Karpas-422 (cell line): ENCODE measurements around the gene PPP2R2C. TPM values are rescaled to one million over a fixed set of nuclear protein-coding genes. Genes with fewer than 3 reads are reported as not detected.

Source experiments
- DNase-seq: peaks from one replicate; pipeline ENCODE4 v3.0.0-alpha.2; 2015
- H2AFZ ChIP-seq: fragments of 200-600 bp; sonication (generic); 2 replicates; pipeline ENCODE4 v1.6.1; 2014; ENCODE audit warnings: antibody characterized with exemption, low read length, mixed read lengths
- H3K27ac ChIP-seq: fragments of 200-600 bp; sonication (generic); 2 replicates; pipeline ENCODE4 v1.5.1; 2014; ENCODE audit warnings: mild to moderate bottlenecking, low read length, moderate library complexity
- H3K27me3 ChIP-seq: fragments of 200-600 bp; sonication (generic); 2 replicates; pipeline ENCODE4 v1.6.1; 2014; ENCODE audit warnings: low read length, mixed read lengths
- H3K36me3 ChIP-seq: fragments of 200-600 bp; sonication (generic); 2 replicates; pipeline ENCODE4 v1.6.1; 2014; ENCODE audit warnings: low read length, mixed read lengths; ENCODE audit not compliant: insufficient read depth
- H3K4me1 ChIP-seq: fragments of 200-600 bp; sonication (generic); 2 replicates; pipeline ENCODE4 v1.6.1; 2014; ENCODE audit warnings: mild to moderate bottlenecking, low read length, mixed read lengths
- H3K4me2 ChIP-seq: fragments of 200-600 bp; sonication (generic); 2 replicates; pipeline ENCODE4 v1.6.1; 2014; ENCODE audit warnings: low read length, low read depth, mild to moderate bottlenecking; ENCODE audit not compliant: poor library complexity, severe bottlenecking
- H3K4me3 ChIP-seq: fragments of 200-600 bp; sonication (generic); 2 replicates; pipeline ENCODE4 v1.5.1; 2014; ENCODE audit warnings: mild to moderate bottlenecking, antibody characterized with exemption, low read length, mixed read lengths
- H3K79me2 ChIP-seq: fragments of 200-600 bp; sonication (generic); 2 replicates; pipeline ENCODE4 v1.6.1; 2014; ENCODE audit warnings: mild to moderate bottlenecking, low read length, mixed read lengths
- H3K9ac ChIP-seq: fragments of 200-600 bp; sonication (generic); 2 replicates; pipeline ENCODE4 v1.6.0; 2014; ENCODE audit warnings: low read length
- H3K9me2 ChIP-seq: fragments of 200-600 bp; sonication (generic), shearing (Covaris generic); replicated peaks from 2 replicates; pipeline ENCODE4 v1.6.0; 2014; ENCODE audit warnings: mild to moderate bottlenecking, low read length, moderate library complexity; ENCODE audit not compliant: insufficient read depth
- H3K9me3 ChIP-seq: fragments of 300-700, 200-600 bp; sonication (generic); 2 replicates; pipeline ENCODE4 v1.6.1; 2014; ENCODE audit warnings: low read length, mixed read lengths
- H4K20me1 ChIP-seq: fragments of 200-600 bp; sonication (generic); 2 replicates; pipeline ENCODE4 v1.6.1; 2014; ENCODE audit warnings: mild to moderate bottlenecking, antibody characterized with exemption, low read length, low read depth; ENCODE audit not compliant: insufficient read depth
- total RNA-seq: library from RNA; depleted of rRNA; stranded (reverse); fragments of >200 nt; shearing (Covaris generic); gene quantifications from 2 replicates; pipeline ENCODE4 v1.2.3, GENCODE V29; 2014; ENCODE audit warnings: low replicate concordance

The PPP2R2C gene
- total RNA-seq, 1 experiment from 2014 or later: not detected

DNA sequence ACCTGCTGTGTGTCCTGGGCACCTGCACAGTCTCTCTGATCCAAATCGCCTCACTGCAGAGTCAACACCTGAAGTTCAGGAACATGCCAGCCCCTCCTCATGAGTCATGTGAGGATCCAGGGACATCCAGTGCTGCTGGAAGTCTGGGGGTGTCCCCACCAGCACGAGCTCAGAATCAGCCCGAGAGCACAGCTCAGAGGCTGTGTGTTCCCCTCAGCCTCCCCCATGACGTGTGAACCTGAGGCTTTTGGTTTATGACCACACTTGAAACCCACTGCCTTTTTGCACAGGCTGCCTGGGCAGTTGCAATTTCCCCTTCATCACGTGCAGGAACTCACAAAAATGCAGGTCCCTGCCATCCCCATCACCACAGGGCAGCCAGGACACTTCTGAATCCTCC is 47.1 kb downstream of the PPP2R2C start:
- Histone ChIP-seq H3K4me2 (no peak overlapping the region), H3K9ac (no peak overlapping the region), H2AFZ (no peak overlapping the region), H3K4me3 (no peak overlapping the region), H4K20me1 (no peaks in the 10 kb centered on the region), H3K27me3 (no peaks in the 10 kb centered on the region), H3K36me3 (no peaks in the 10 kb centered on the region), H3K27ac (no peak overlapping the region), H3K79me2 (no peaks in the 10 kb centered on the region), H3K4me1 (no peaks in the 10 kb centered on the region), H3K9me2 (no peaks in the 10 kb centered on the region), H3K9me3 (no peaks in the 10 kb centered on the region)
- no peak for DNase-seq

DNA sequence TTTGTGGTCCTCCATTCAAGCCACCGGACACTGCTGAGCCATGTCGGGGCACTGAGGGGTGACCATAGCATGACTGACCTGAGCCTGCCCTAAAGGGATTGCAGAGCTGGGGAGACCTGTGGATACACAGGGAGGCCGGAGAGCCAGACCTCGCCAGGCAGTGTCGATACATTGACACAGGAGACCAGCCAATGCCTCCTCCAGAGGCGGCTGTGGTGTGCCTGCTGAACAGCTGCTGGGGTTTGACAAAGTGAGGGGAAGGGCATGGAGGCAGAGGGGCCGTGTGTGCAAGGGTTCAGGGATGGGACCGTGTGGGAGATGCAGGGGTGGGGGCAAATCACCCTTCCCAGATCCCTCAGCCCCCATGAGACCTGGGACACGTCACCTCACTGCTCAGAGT is 48.0 kb downstream of the PPP2R2C start:
- Histone ChIP-seq H3K27ac (no peak overlapping the region), H3K9me2 (no peaks in the 10 kb centered on the region), H3K79me2 (no peaks in the 10 kb centered on the region), H3K27me3 (no peaks in the 10 kb centered on the region), H4K20me1 (no peaks in the 10 kb centered on the region), H3K9ac (no peak overlapping the region), H3K36me3 (no peaks in the 10 kb centered on the region), H3K4me1 (no peaks in the 10 kb centered on the region), H3K4me3 (no peak overlapping the region), H3K4me2 (no peak overlapping the region), H3K9me3 (no peaks in the 10 kb centered on the region), H2AFZ (no peak overlapping the region)
- no peak for DNase-seq

DNA sequence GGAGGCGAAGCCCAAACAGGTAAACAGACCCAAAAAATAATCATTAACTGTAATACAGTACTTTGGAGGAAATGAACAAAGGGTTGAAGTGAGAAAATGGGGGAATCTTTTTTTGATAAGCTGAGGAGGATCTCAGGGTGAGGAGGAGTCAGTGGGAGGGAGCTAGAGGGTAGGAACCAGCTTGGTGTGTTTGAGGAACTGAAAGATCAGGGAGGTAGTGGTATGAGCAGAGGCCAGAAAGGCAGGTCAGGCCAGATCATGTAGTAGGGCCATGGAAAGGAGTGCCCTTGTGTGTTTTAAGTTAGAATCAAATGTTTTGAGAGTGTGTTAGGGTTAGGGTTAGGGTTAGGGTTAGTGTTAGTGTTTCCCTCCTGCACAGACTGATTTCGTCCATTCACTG is 48.8 kb downstream of the PPP2R2C start:
- no peaks in the 10 kb centered on the region for H3K9me3 ChIP-seq
- no peaks in the 10 kb centered on the region for H3K4me1 ChIP-seq
- H3K4me2 ChIP-seq: no peak overlapping the region
- H3K27ac ChIP-seq: no peak overlapping the region
- H3K27me3 ChIP-seq: no peaks in the 10 kb centered on the region
- H2AFZ ChIP-seq: no peak overlapping the region
- H4K20me1 ChIP-seq: no peaks in the 10 kb centered on the region
- no peaks in the 10 kb centered on the region for H3K9me2 ChIP-seq
- no peaks in the 10 kb centered on the region for H3K79me2 ChIP-seq
- H3K4me3 ChIP-seq: no peak overlapping the region
- H3K36me3 ChIP-seq: no peaks in the 10 kb centered on the region
- H3K9ac ChIP-seq: no peak overlapping the region
- no peak for DNase-seq

DNA sequence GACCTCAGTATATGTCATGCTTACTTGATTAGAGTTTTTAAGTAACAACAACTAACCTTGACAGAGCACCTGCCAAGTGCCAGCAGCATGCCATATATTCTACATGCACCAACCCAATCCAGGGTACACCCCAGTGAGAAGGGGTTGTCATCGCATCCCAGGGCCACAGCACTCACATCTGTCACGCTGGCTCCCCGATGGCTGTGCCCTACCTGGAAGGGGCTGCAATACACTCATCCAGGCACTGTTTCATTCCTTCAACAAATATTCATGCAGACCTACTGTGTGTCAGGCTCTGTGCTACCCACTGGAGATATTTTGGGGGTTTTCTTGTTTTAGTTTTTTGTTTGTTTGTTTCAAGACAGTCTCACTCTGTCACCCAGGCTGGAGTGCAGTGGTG is 49.5 kb downstream of the PPP2R2C start:
- H3K4me3 ChIP-seq: no peak overlapping the region
- no peaks in the 10 kb centered on the region for H3K9me3 ChIP-seq
- no peak for DNase-seq
- no peaks in the 10 kb centered on the region for H3K4me1 ChIP-seq
- H3K79me2 ChIP-seq: no peaks in the 10 kb centered on the region
- no peak overlapping the region for H3K27ac ChIP-seq
- no peak overlapping the region for H2AFZ ChIP-seq
- no peaks in the 10 kb centered on the region for H3K36me3 ChIP-seq
- no peak overlapping the region for H3K9ac ChIP-seq
- H4K20me1 ChIP-seq: no peaks in the 10 kb centered on the region
- H3K4me2 ChIP-seq: no peak overlapping the region
- no peaks in the 10 kb centered on the region for H3K27me3 ChIP-seq
- no peaks in the 10 kb centered on the region for H3K9me2 ChIP-seq

DNA sequence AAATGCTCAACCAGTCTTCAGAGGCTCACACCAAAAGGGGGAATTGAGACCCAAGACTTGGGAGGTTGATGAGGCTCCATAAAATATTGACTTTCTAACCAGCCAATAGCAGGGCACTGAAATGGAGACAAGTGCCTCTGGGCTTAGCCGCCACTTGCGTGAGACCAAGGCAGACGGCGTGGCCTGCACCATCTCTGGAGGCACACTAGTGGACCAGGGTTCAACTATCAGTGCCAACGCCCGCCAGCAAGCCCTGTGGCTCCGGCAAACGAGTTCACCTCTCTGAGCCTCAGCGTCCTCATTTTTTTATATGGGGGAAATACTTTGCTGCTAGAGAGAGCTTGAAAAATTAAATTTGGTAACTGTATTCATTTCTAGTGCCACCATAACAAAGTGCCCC is 50.3 kb downstream of the PPP2R2C start:
- Histone ChIP-seq H4K20me1 (no peaks in the 10 kb centered on the region), H3K4me1 (no peaks in the 10 kb centered on the region), H3K9me3 (no peaks in the 10 kb centered on the region), H3K27ac (no peak overlapping the region), H3K9me2 (no peaks in the 10 kb centered on the region), H3K4me3 (no peak overlapping the region), H3K9ac (no peak overlapping the region), H3K4me2 (no peak overlapping the region), H3K27me3 (no peaks in the 10 kb centered on the region), H2AFZ (no peak overlapping the region), H3K36me3 (no peaks in the 10 kb centered on the region), H3K79me2 (no peaks in the 10 kb centered on the region)
- no peak for DNase-seq

DNA sequence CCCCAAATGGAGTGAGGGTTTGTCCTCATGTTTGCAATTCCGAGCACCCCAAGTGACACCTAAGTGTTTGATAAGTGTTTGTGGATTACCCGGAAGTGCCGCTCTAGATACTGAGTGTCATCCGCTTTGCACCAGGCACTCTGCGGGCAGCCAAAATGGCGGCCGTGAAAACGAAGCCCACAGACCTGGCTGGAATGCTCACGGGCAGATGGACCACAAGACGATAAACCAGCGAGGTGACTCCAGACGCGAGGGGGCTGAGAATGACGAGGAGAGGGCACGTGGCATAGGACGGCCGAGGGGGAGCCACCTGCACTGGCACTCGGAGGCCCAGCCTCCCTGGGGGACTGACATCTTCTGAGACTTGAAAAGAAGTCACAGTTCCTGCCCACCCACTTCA is 51.0 kb downstream of the PPP2R2C start:
- Histone ChIP-seq H2AFZ (no peak overlapping the region), H3K27ac (no peak overlapping the region), H3K36me3 (no peaks in the 10 kb centered on the region), H3K9ac (no peak overlapping the region), H3K4me2 (no peak overlapping the region), H3K4me1 (no peaks in the 10 kb centered on the region), H3K9me2 (no peaks in the 10 kb centered on the region), H3K79me2 (no peaks in the 10 kb centered on the region), H3K9me3 (no peaks in the 10 kb centered on the region), H4K20me1 (no peaks in the 10 kb centered on the region), H3K27me3 (no peaks in the 10 kb centered on the region), H3K4me3 (no peak overlapping the region)
- DNase-seq: no peak

DNA sequence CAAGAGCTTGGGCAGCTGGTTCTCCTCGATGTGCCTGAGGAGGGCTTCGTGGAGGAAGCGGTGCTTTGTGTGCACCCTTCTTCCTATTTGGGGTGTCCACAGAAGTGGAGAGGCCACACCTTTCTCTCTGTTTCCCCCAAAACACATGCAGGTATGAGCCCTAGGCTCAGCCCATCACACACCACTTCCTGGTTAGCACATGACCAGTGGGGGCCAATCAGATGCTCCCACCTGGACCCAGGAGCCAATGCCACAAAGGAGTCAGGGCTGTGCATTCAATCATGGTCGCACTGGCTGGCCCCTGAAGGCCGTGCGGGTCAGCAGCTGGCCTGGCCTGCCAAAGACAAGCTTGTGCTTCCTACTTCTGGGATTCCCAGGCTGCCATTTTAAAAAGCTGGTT is 51.4 kb downstream of the PPP2R2C start:
- Histone ChIP-seq H3K9me2 (no peaks in the 10 kb centered on the region), H4K20me1 (no peaks in the 10 kb centered on the region), H3K9me3 (no peaks in the 10 kb centered on the region), H3K4me1 (no peaks in the 10 kb centered on the region), H3K27ac (no peak overlapping the region), H3K4me3 (no peak overlapping the region), H2AFZ (no peak overlapping the region), H3K9ac (no peak overlapping the region), H3K27me3 (no peaks in the 10 kb centered on the region), H3K4me2 (no peak overlapping the region), H3K79me2 (no peaks in the 10 kb centered on the region), H3K36me3 (no peaks in the 10 kb centered on the region)
- DNase-seq: no peak

DNA sequence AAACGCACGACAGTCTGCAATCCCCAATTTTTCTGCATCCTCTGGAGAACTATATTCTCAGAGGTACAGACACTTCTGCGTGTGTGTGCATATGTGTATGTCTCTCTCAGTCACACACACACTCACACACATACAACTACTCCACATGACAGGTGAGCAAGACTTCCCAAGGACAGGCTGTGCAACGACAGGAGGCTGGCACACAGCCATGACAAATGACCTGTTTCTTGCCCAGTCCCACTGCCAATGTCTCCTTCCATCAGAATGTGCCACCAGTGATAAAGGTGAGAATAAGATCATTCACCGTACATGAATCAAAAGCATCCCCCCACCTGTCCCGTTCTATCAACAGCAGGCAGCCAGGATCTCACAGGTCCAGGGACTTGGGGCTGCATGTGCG is 52.4 kb downstream of the PPP2R2C start:
- Histone ChIP-seq H3K4me1 (peaks cover 7% of the 10 kb centered on the region), H3K4me3 (no peak overlapping the region), H3K79me2 (no peaks in the 10 kb centered on the region)

DNA sequence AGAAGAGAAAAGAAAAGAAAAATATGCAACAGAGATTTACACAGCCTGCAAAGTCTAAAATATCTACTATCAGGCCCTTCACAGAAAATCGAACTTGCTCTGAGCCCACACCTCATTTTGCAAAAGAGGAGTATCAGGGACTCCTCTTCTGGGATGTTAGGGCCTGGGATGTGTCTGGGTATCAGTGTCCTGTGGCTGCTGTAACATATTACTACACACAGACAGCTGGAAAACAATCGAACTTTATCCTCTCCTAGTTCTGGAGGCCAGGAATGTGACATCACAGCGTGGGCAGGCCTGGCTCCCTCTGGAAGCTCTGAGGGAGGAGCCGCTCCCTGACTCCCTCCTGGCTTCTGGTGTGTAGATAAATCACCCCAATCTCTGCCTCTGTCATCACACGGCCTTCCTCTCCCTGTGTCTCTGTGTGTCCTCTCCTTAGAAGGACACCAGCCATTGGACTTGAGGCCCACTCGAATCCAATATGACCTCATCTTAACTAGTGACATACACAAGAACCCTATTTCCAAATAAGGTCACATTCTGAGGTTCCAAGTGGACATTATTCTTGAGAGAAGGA is 52.9 kb downstream of the PPP2R2C start:
- no peak overlapping the region for H3K27ac ChIP-seq
- no peaks in the 10 kb centered on the region for H3K27me3 ChIP-seq
- no peaks in the 10 kb centered on the region for H3K9me2 ChIP-seq
- peaks cover 9% of the 10 kb centered on the region for H3K4me1 ChIP-seq
- no peaks in the 10 kb centered on the region for H3K36me3 ChIP-seq
- no peaks in the 10 kb centered on the region for H3K79me2 ChIP-seq
- DNase-seq: no peak
- no peaks in the 10 kb centered on the region for H4K20me1 ChIP-seq
- H3K9ac ChIP-seq: no peak overlapping the region
- H3K9me3 ChIP-seq: no peaks in the 10 kb centered on the region
- no peak overlapping the region for H3K4me2 ChIP-seq
- no peak overlapping the region for H3K4me3 ChIP-seq
- H2AFZ ChIP-seq: no peak overlapping the region

More for the DNA sequence above, 52.4 kb downstream of the PPP2R2C start:
- no peak overlapping the region for H2AFZ ChIP-seq
- no peaks in the 10 kb centered on the region for H3K27me3 ChIP-seq
- DNase-seq: no peak
- H3K4me2 ChIP-seq: no peak overlapping the region
- no peaks in the 10 kb centered on the region for H3K9me2 ChIP-seq
- H3K9ac ChIP-seq: no peak overlapping the region
- no peaks in the 10 kb centered on the region for H3K9me3 ChIP-seq
- H4K20me1 ChIP-seq: no peaks in the 10 kb centered on the region
- no peak overlapping the region for H3K27ac ChIP-seq
- no peaks in the 10 kb centered on the region for H3K36me3 ChIP-seq
